H1 (cell line): Measurements from ENCODE around the gene UBE2E2.

Experiments used
- ATF2 ChIP-seq: IDR thresholded peaks from 2 replicates; pipeline ENCODE4 v1.6.1; 2012; ENCODE audit warnings: low read length, inconsistent platforms
- BRCA1 ChIP-seq: IDR thresholded peaks from 2 replicates; pipeline ENCODE4 v1.6.1; 2012; ENCODE audit warnings: low read depth, low read length, improper control_type of control experiment
- CTCF ChIP-seq, 3 experiments: IDR thresholded peaks; 1 replicate in 2 of 3; 2 replicates in 1 of 3; pipeline versions ENCODE4 v1.5.1 to v1.6.1; 2011; ENCODE audit warnings: low read length in 3 of 3, mild to moderate bottlenecking in 3 of 3, inconsistent platforms in 2 of 3, low read depth in 1 of 3, moderate library complexity in 1 of 3; ENCODE audit not compliant: insufficient read depth in 1 of 3; ENCODE audit errors: control extremely low read depth in 1 of 3
- EP300 ChIP-seq, 2 experiments: IDR thresholded peaks; 1 replicate in 1 of 2; 2 replicates in 1 of 2; pipeline ENCODE4 v1.6.1; 2011 to 2012; ENCODE audit warnings: low read depth in 2 of 2, low read length in 2 of 2, mild to moderate bottlenecking in 2 of 2, borderline replicate concordance in 1 of 2, inconsistent platforms in 1 of 2, moderate library complexity in 1 of 2
- EZH2 ChIP-seq: fragments of 200-600 bp; sonication (generic); IDR thresholded peaks from 2 replicates; pipeline ENCODE4 v1.7.1; 2012; ENCODE audit warnings: low read depth, mild to moderate bottlenecking, moderate library complexity, low read length, inconsistent platforms; ENCODE audit not compliant: severe bottlenecking
- HDAC6 ChIP-seq: IDR thresholded peaks from one replicate; pipeline ENCODE4 v1.7.1; 2012; ENCODE audit warnings: low read depth, mild to moderate bottlenecking, inconsistent platforms, low read length, moderate library complexity
- JUN ChIP-seq: IDR thresholded peaks from 2 replicates; pipeline ENCODE4 v1.6.1; 2011; ENCODE audit warnings: low read depth, mild to moderate bottlenecking, improper control_type of control experiment, low read length
- KDM1A ChIP-seq: fragments of 200-600, 300-600 bp; sonication (generic); IDR thresholded peaks from 2 replicates; pipeline ENCODE4 v1.7.1; 2016; ENCODE audit warnings: mild to moderate bottlenecking, low read length, borderline replicate concordance
- POLR2A ChIP-seq, 2 experiments: IDR thresholded peaks; 1 replicate in 1 of 2; 2 replicates in 1 of 2; pipeline ENCODE4 v1.6.1; 2011; ENCODE audit warnings: low read depth in 2 of 2, low read length in 2 of 2, mild to moderate bottlenecking in 2 of 2; ENCODE audit errors: control extremely low read depth in 1 of 2
- POLR2AphosphoS5 ChIP-seq: IDR thresholded peaks from 2 replicates; pipeline ENCODE4 v1.6.1; 2011; ENCODE audit warnings: low read depth, low read length
- RAD21 ChIP-seq, 2 experiments: IDR thresholded peaks in 1 of 2; conservative IDR thresholded peaks in 1 of 2; 2 replicates each; pipeline ENCODE4 v1.6.1; 2011; ENCODE audit warnings: low read depth in 2 of 2, low read length in 2 of 2, improper control_type of control experiment in 1 of 2, inconsistent platforms in 1 of 2, mild to moderate bottlenecking in 1 of 2, moderate library complexity in 1 of 2
- TAF1 ChIP-seq: IDR thresholded peaks from 2 replicates; pipeline ENCODE4 v1.6.1; 2011; ENCODE audit warnings: mild to moderate bottlenecking, low read depth, low read length
- ZNF274 ChIP-seq: IDR thresholded peaks from 2 replicates; pipeline ENCODE4 v1.7.0; 2012; ENCODE audit warnings: low read length, borderline replicate concordance; ENCODE audit errors: extremely low read depth

- TF ChIP-seq EZH2, result no peak
- no peak for TF ChIP-seq ATF2
- no peak for TF ChIP-seq HDAC6
- TF ChIP-seq EP300 (IDR thresholded peaks at IDR 0.05; ENCODE audit: borderline replicate concordance in 1 of 2, low read depth in 2 of 2, low read length in 2 of 2), result no peak
- TF ChIP-seq POLR2AphosphoS5, result no peak
- TF ChIP-seq CTCF (IDR thresholded peaks at IDR 0.05; ENCODE audit: control extremely low read depth in 1 of 3, insufficient read depth in 1 of 3, low read depth in 1 of 3, low read length in 3 of 3), result no peak
- no peak for TF ChIP-seq BRCA1
- TF ChIP-seq RAD21 (IDR thresholded peaks at IDR 0.05 in 1 of 2, conservative IDR thresholded peaks at IDR 0.05 in 1 of 2; ENCODE audit: low read depth in 2 of 2, low read length in 2 of 2), result no peak
- no peak for TF ChIP-seq ZNF274
- TF ChIP-seq POLR2A (IDR thresholded peaks at IDR 0.05; ENCODE audit: control extremely low read depth in 1 of 2, low read depth in 2 of 2, low read length in 2 of 2), result no peak
- no peak for TF ChIP-seq JUN
- TF ChIP-seq KDM1A, result no peak
- TF ChIP-seq TAF1, result no peak
Observed at GRCh38 chr3:23607184-23607847, 404.2 kb downstream of the UBE2E2 start.
